ENCODE results near the gene KCTD2.
"Not testable (repeated sequence)": the region's sequence is repeated elsewhere in the genome, so short reads cannot be mapped to it uniquely, and the experiment has no call there.

KCTD2 gene

DNA sequence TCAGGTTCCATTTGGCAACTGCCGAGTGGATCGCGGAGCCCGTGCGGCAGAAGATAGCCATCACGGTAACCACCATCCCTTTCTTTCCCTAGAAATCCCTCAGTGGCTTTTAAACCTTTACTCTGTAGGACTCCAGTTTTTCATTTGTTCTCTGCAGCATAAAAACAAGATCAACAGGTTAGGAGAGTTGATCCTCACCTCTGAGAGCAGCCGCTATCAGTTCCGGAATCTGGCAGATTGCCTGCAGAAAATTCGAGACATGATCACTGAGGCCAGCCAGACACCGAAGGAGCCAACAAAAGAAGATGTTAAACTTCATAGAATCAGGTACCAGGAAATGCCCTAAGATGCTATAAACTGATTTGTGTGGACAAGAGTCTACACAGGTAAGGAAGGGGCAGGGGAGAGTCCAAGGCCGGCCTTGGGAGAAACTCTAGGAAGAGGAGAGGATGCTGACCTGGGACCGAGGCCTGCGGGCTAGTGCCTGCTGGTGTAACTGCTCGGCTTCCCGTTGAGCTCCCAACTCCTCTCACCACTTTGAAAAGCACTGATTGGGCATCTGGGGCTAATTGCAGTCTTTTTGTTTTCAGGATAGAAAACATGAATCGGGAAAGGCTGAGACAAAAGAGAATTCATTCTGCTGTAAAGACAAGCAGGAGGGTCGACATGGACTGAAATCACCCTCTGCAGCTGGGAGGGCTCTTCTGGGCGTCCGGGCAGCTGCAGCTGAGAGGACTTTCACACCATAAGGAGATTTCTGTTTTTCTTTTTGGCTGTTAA, 26.5 kb upstream of the KCTD2 start:
- Histone ChIP-seq H3K36me3 (ENCODE audit: low read length) (peaks cover 4% of the 10 kb centered on the region; the same call in 1 of the 2 replicates), H3K9me2 (replicated peaks; ENCODE audit: insufficient read depth, low read length) (no peaks in the 10 kb centered on the region), H3K27me3 (ENCODE audit: low read length) (no peaks in the 10 kb centered on the region), H4K20me1 (ENCODE audit: low read depth, low read length) (no peaks in the 10 kb centered on the region), H3K27ac (ENCODE audit: low read depth, low read length) (no peak overlapping the region), H3K9ac (ENCODE audit: low read length) (no peak overlapping the region), H3K9me3 (ENCODE audit: insufficient read depth, low read length) (no peaks in the 10 kb centered on the region), H2AFZ (ENCODE audit: low read depth, low read length, severe bottlenecking) (no peak overlapping the region), H3K79me2 (ENCODE audit: insufficient read depth, low read length) (no peaks in the 10 kb centered on the region), H3K4me3 (ENCODE audit: insufficient read depth, low read length, poor library complexity, severe bottlenecking) (no peak overlapping the region), H3F3A (ENCODE audit: insufficient read depth) (no peaks in the 10 kb centered on the region), H3K4me2 (ENCODE audit: low read depth, low read length, poor library complexity, severe bottlenecking) (no peak overlapping the region)
- TF ChIP-seq, protein P1, sequence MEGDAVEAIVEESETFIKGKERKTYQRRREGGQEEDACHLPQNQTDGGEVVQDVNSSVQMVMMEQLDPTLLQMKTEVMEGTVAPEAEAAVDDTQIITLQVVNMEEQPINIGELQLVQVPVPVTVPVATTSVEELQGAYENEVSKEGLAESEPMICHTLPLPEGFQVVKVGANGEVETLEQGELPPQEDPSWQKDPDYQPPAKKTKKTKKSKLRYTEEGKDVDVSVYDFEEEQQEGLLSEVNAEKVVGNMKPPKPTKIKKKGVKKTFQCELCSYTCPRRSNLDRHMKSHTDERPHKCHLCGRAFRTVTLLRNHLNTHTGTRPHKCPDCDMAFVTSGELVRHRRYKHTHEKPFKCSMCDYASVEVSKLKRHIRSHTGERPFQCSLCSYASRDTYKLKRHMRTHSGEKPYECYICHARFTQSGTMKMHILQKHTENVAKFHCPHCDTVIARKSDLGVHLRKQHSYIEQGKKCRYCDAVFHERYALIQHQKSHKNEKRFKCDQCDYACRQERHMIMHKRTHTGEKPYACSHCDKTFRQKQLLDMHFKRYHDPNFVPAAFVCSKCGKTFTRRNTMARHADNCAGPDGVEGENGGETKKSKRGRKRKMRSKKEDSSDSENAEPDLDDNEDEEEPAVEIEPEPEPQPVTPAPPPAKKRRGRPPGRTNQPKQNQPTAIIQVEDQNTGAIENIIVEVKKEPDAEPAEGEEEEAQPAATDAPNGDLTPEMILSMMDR (IDR thresholded peaks at IDR 0.05; ENCODE audit: insufficient read depth, low read length, poor library complexity, severe bottlenecking), result no peak
- TF ChIP-seq EZH2phosphoT487 (conservative IDR thresholded peaks at IDR 0.05; ENCODE audit: low read length), result no peak

DNA sequence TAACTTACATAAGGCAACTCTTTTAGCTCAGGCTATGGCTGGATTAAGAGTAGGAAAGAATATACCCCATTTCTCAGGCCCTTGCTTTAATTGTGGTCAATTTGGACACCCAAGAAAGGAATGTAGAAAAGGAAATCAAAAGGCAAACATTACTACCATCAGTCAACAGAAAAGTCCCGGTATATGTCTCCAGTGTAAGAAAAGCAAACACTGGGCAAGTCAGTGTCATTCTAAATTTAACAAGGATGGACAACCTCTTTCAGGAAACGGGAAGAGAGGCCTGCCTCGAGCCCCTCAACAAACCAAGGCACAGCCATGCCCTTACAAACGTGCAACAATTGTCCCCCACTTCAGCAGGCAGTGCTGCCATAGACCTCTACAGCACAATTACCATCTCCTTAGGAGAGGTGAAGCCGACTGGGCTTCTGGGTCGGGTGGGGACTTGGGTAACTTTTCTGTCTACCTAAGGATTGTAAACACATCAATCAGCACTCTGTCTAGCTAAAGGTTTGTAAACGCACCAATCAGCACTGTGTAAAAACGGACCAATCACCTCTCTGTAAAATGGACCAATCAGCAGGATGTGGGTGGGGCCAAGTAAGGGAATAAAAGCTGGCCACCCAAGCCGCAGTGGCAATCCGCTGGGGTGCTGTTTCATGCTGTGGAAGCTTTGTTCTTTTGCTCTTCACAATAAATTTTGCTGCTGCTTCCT, 22.2 kb upstream of the KCTD2 start:
- no peak overlapping the region for H3K4me3 ChIP-seq (ENCODE audit: insufficient read depth, low read length, poor library complexity, severe bottlenecking)
- no peak for TF ChIP-seq EZH2phosphoT487 (conservative IDR thresholded peaks at IDR 0.05; ENCODE audit: low read length)
- TF ChIP-seq, protein P1 (IDR thresholded peaks at IDR 0.05; ENCODE audit: insufficient read depth, low read length, poor library complexity, severe bottlenecking), result no peak
- no peaks in the 10 kb centered on the region for H3K9me2 ChIP-seq (replicated peaks; ENCODE audit: insufficient read depth, low read length)
- peaks cover 4% of the 10 kb centered on the region; the same call in 1 of the 2 replicates for H3K36me3 ChIP-seq (ENCODE audit: low read length)
- no peaks in the 10 kb centered on the region for H3F3A ChIP-seq (ENCODE audit: insufficient read depth)
- H3K27ac ChIP-seq (ENCODE audit: low read depth, low read length), result no peak overlapping the region
- H3K4me2 ChIP-seq (ENCODE audit: low read depth, low read length, poor library complexity, severe bottlenecking), result no peak overlapping the region
- H4K20me1 ChIP-seq (ENCODE audit: low read depth, low read length), result no peaks in the 10 kb centered on the region
- H2AFZ ChIP-seq (ENCODE audit: low read depth, low read length, severe bottlenecking), result no peak overlapping the region
- no peaks in the 10 kb centered on the region for H3K27me3 ChIP-seq (ENCODE audit: low read length)
- H3K79me2 ChIP-seq (ENCODE audit: insufficient read depth, low read length), result no peaks in the 10 kb centered on the region
- no peak overlapping the region for H3K9ac ChIP-seq (ENCODE audit: low read length)
- H3K9me3 ChIP-seq (ENCODE audit: insufficient read depth, low read length), result no peaks in the 10 kb centered on the region

DNA sequence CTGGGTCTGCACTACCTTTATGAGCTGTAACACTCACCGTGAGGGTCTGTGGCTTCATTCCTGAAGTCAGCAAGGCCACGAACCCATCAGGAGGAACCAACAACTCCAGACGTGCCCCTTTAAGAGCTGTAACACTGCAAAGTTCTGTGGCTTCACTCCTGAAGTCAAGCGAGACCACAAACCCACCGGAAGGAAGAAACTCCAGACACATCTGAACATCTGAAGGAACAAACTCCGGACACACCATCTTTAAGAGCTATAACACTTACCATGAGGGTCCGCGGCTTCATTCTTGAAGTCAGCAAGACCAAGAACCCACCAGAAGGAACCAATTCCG, 21.7 kb upstream of the KCTD2 start:
- H3K79me2 ChIP-seq (ENCODE audit: insufficient read depth, low read length); H3K9me3 ChIP-seq (ENCODE audit: insufficient read depth, low read length); H4K20me1 ChIP-seq (ENCODE audit: low read depth, low read length): not testable (repeated sequence)

DNA sequence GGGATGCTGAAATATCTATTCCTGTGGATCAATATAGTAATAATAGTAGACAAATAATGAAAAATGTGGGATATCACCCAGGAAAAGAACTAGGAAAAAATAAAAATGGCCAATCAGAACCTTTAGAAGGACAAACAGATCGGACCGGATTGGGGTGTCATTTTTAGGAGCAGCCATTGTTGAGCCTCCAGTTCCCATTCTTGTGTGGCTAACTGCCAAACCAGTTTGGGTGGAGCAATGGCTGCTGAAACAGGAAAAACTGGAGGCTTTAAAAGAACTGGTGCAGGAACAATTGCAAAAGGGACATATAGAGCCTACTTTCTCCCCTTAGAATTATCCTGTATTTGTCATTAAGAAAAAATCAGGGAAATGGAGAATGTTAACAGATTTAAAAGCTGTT, 20.4 kb upstream of the KCTD2 start:
- H4K20me1 ChIP-seq (ENCODE audit: low read depth, low read length); H3K27ac ChIP-seq (ENCODE audit: low read depth, low read length); H3K4me3 ChIP-seq (ENCODE audit: insufficient read depth, low read length, poor library complexity, severe bottlenecking): not testable (repeated sequence)

More for the DNA sequence above, 21.7 kb upstream of the KCTD2 start:
- not testable (repeated sequence) for H3K36me3 ChIP-seq (ENCODE audit: low read length); H3F3A ChIP-seq (ENCODE audit: insufficient read depth); H3K9ac ChIP-seq (ENCODE audit: low read length); H3K9me2 ChIP-seq (replicated peaks; ENCODE audit: insufficient read depth, low read length); H3K4me3 ChIP-seq (ENCODE audit: insufficient read depth, low read length, poor library complexity, severe bottlenecking); H3K27ac ChIP-seq (ENCODE audit: low read depth, low read length); H3K27me3 ChIP-seq (ENCODE audit: low read length); H2AFZ ChIP-seq (ENCODE audit: low read depth, low read length, severe bottlenecking); H3K4me2 ChIP-seq (ENCODE audit: low read depth, low read length, poor library complexity, severe bottlenecking)

More for the DNA sequence above, 20.4 kb upstream of the KCTD2 start:
- not testable (repeated sequence) for H3K9ac ChIP-seq (ENCODE audit: low read length); H3F3A ChIP-seq (ENCODE audit: insufficient read depth); H3K36me3 ChIP-seq (ENCODE audit: low read length); H3K4me2 ChIP-seq (ENCODE audit: low read depth, low read length, poor library complexity, severe bottlenecking); H3K9me3 ChIP-seq (ENCODE audit: insufficient read depth, low read length); H3K9me2 ChIP-seq (replicated peaks; ENCODE audit: insufficient read depth, low read length); H3K27me3 ChIP-seq (ENCODE audit: low read length); H2AFZ ChIP-seq (ENCODE audit: low read depth, low read length, severe bottlenecking); H3K79me2 ChIP-seq (ENCODE audit: insufficient read depth, low read length)
